Neural cell (in vitro differentiated cells): ENCODE results near the gene DSN1. TPM values are rescaled to one million over a fixed set of nuclear protein-coding genes. Genes with fewer than 3 reads are reported as not detected.

Source experiments
- H2AFZ ChIP-seq: fragments of 200-600, 300-800 bp; sonication (generic), shearing (Covaris generic); 2 replicates; pipeline ENCODE4 v1.6.0; 2014; ENCODE audit warnings: low read depth, mild to moderate bottlenecking, antibody characterized with exemption, low read length, moderate library complexity
- H3F3A ChIP-seq: fragments of 200-600 bp; shearing (Covaris generic); 2 replicates; pipeline ENCODE4 v1.6.1; 2016; ENCODE audit warnings: mild to moderate bottlenecking, moderate library complexity, mixed read lengths, antibody characterized with exemption, low read length; ENCODE audit not compliant: insufficient read depth, poor library complexity, severe bottlenecking
- H3K27ac ChIP-seq: fragments of 200-600, 300-800 bp; sonication (generic), shearing (Covaris generic); 2 replicates; pipeline ENCODE4 v1.5.1; 2014; ENCODE audit warnings: mild to moderate bottlenecking, low read length, moderate library complexity
- H3K27me3 ChIP-seq: fragments of 300-800, 200-600 bp; sonication (generic), shearing (Covaris generic); 2 replicates; pipeline ENCODE4 v1.6.0; 2014; ENCODE audit warnings: mild to moderate bottlenecking, low read depth, low read length, moderate library complexity; ENCODE audit not compliant: insufficient read depth
- H3K36me3 ChIP-seq: fragments of 300-800, 200-600 bp; sonication (generic), shearing (Covaris generic); 2 replicates; pipeline ENCODE4 v1.5.1; 2014; ENCODE audit warnings: mild to moderate bottlenecking, antibody characterized with exemption, low read length, moderate library complexity; ENCODE audit not compliant: insufficient read depth
- H3K4me2 ChIP-seq: fragments of 300-800, 200-600 bp; sonication (generic), shearing (Covaris generic); 2 replicates; pipeline ENCODE4 v1.6.0; 2014; ENCODE audit warnings: mild to moderate bottlenecking, low read length
- H3K4me3 ChIP-seq: fragments of 300-800, 200-600 bp; sonication (generic), shearing (Covaris generic); 2 replicates; pipeline ENCODE4 v1.5.1; 2014; ENCODE audit warnings: mild to moderate bottlenecking, low read length, moderate library complexity
- H3K79me2 ChIP-seq: fragments of 200-600 bp; shearing (Covaris generic); replicated peaks from 2 replicates; pipeline ENCODE4 v1.6.0; 2014; ENCODE audit warnings: mild to moderate bottlenecking, low read length, moderate library complexity; ENCODE audit not compliant: insufficient read depth
- H3K9ac ChIP-seq: fragments of 300-800, 200-600 bp; sonication (generic), shearing (Covaris generic); 2 replicates; pipeline ENCODE4 v1.6.1; 2016; ENCODE audit warnings: mild to moderate bottlenecking, low read length, mixed read lengths
- H3K9me2 ChIP-seq: fragments of 200-600 bp; shearing (Covaris generic); 2 replicates; pipeline ENCODE4 v1.6.1; 2016; ENCODE audit warnings: mild to moderate bottlenecking, low read length, mixed read lengths; ENCODE audit not compliant: insufficient read depth
- H3K9me3 ChIP-seq: fragments of 200-600, 300-800 bp; sonication (generic), shearing (Covaris generic); 2 replicates; pipeline ENCODE4 v1.6.1; 2016; ENCODE audit warnings: mild to moderate bottlenecking, mixed run types, low read length, moderate library complexity, mixed read lengths
- H4K20me1 ChIP-seq: fragments of 200-600 bp; shearing (Covaris generic); 2 replicates; pipeline ENCODE4 v1.6.1; 2016; ENCODE audit warnings: mild to moderate bottlenecking, mixed run types; ENCODE audit not compliant: insufficient read depth
- CTCF ChIP-seq: fragments of 450-650 bp; IDR thresholded peaks from 2 replicates; pipeline ENCODE4 v1.5.1; 2014; ENCODE audit warnings: antibody characterized with exemption, mild to moderate bottlenecking, moderate library complexity; ENCODE audit not compliant: poor library complexity, severe bottlenecking
- EP300 ChIP-seq: fragments of 450-650 bp; conservative IDR thresholded peaks from 2 replicates; pipeline ENCODE4 v1.6.1; 2014; ENCODE audit warnings: antibody characterized with exemption, mild to moderate bottlenecking, moderate library complexity; ENCODE audit not compliant: poor library complexity, severe bottlenecking
- EZH2 ChIP-seq: fragments of 200-600, 300-800 bp; shearing (Covaris generic), sonication (generic); IDR thresholded peaks from 2 replicates; pipeline ENCODE4 v1.6.1; 2014; ENCODE audit warnings: antibody characterized with exemption, low read length, borderline replicate concordance, mild to moderate bottlenecking; ENCODE audit not compliant: insufficient read depth, poor library complexity, severe bottlenecking
- MXI1 ChIP-seq: fragments of 450-650 bp; conservative IDR thresholded peaks from 2 replicates; pipeline ENCODE4 v1.6.1; 2014; ENCODE audit warnings: antibody characterized with exemption, mild to moderate bottlenecking; ENCODE audit not compliant: poor library complexity, severe bottlenecking
- POLR2AphosphoS5 ChIP-seq: IDR thresholded peaks from 2 replicates; pipeline ENCODE4 v1.6.1; 2012
- RAD21 ChIP-seq: fragments of 450-650 bp; conservative IDR thresholded peaks from 2 replicates; pipeline ENCODE4 v1.6.1; 2014; ENCODE audit warnings: antibody characterized with exemption, mild to moderate bottlenecking, moderate library complexity
- REST ChIP-seq: IDR thresholded peaks from 2 replicates; pipeline ENCODE4 v1.6.1; 2012; ENCODE audit warnings: borderline replicate concordance
- SMC3 ChIP-seq: fragments of 450-650 bp; conservative IDR thresholded peaks from 2 replicates; pipeline ENCODE4 v1.6.1; 2014; ENCODE audit warnings: antibody characterized with exemption, mild to moderate bottlenecking, moderate library complexity; ENCODE audit not compliant: poor library complexity
- TAF1 ChIP-seq: IDR thresholded peaks from 2 replicates; pipeline ENCODE4 v1.6.1; 2012; ENCODE audit warnings: low read depth
- polyA plus RNA-seq: library from polyadenylated mRNA; depleted of rRNA; stranded (reverse); fragments of >200 nt; gene quantifications from 2 replicates; pipeline ENCODE4 v1.2.3, GENCODE V29; 2014

Gene DSN1
- polyA plus RNA-seq, 1 donor from 2014 or later, result 8.1 TPM

- Histone ChIP-seq H4K20me1 (no peaks in the 10 kb centered on the region), H3F3A (no peaks in the 10 kb centered on the region), H3K27ac (no peak overlapping the region), H2AFZ (no peak overlapping the region), H3K9me2 (no peaks in the 10 kb centered on the region), H3K4me3 (no peak overlapping the region), H3K4me2 (no peak overlapping the region), H3K79me2 (no peaks in the 10 kb centered on the region), H3K36me3 (no peaks in the 10 kb centered on the region), H3K27me3 (no peaks in the 10 kb centered on the region), H3K9me3 (no peaks in the 10 kb centered on the region), H3K9ac (no peak overlapping the region)
- TF ChIP-seq EZH2 (no peak), REST (no peak), POLR2AphosphoS5 (no peak), SMC3 (no peak), EP300 (no peak), MXI1 (no peak), RAD21 (no peak), CTCF (no peak), TAF1 (no peak)
Measured at GRCh38 chr20:36785308-36785707, 11.7 kb upstream of the DSN1 start.

GRCh38 chr20:36784900-36785299 lies 11.3 kb upstream of the DSN1 start:
- no peak overlapping the region for H2AFZ ChIP-seq
- no peaks in the 10 kb centered on the region for H3K79me2 ChIP-seq
- H3F3A ChIP-seq, result no peaks in the 10 kb centered on the region
- no peak overlapping the region for H3K27ac ChIP-seq
- TF ChIP-seq SMC3, result no peak
- no peak for TF ChIP-seq RAD21
- H4K20me1 ChIP-seq, result no peaks in the 10 kb centered on the region
- no peak overlapping the region for H3K4me2 ChIP-seq
- H3K36me3 ChIP-seq, result no peaks in the 10 kb centered on the region
- H3K9me3 ChIP-seq, result no peaks in the 10 kb centered on the region
- H3K9me2 ChIP-seq, result no peaks in the 10 kb centered on the region
- H3K4me3 ChIP-seq, result no peak overlapping the region
- H3K9ac ChIP-seq, result no peak overlapping the region
- H3K27me3 ChIP-seq, result no peaks in the 10 kb centered on the region

- H3K79me2 ChIP-seq, result no peaks in the 10 kb centered on the region
- no peaks in the 10 kb centered on the region for H3K27me3 ChIP-seq
- H3F3A ChIP-seq, result no peaks in the 10 kb centered on the region
- no peaks in the 10 kb centered on the region for H3K9me2 ChIP-seq
- H3K4me2 ChIP-seq, result no peak overlapping the region
- H3K4me3 ChIP-seq, result no peak overlapping the region
- no peaks in the 10 kb centered on the region for H3K9me3 ChIP-seq
- no peak overlapping the region for H3K9ac ChIP-seq
- TF ChIP-seq EP300, result no peak
- no peak for TF ChIP-seq SMC3
- TF ChIP-seq POLR2AphosphoS5, result no peak
- no peaks in the 10 kb centered on the region for H3K36me3 ChIP-seq
- H4K20me1 ChIP-seq, result no peaks in the 10 kb centered on the region
- H3K27ac ChIP-seq, result no peak overlapping the region
- H2AFZ ChIP-seq, result no peak overlapping the region
Measured at GRCh38 chr20:36784116-36784515, 10.6 kb upstream of the DSN1 start.
